Mesenchymal stem cell (in vitro differentiated cells and primary cell): ENCODE measurements around the gene TMEM207.

Experiments used
- DNase-seq: peaks from one replicate; pipeline ENCODE4 v3.0.0-alpha.2; 2013
- H2AFZ ChIP-seq: one replicate; pipeline ENCODE4 v1.6.1; 2013; ENCODE audit warnings: low read depth, mild to moderate bottlenecking, control low read depth, inconsistent platforms, low read length, moderate library complexity
- H2AK5ac ChIP-seq: 2 replicates; pipeline ENCODE4 v1.6.1; 2013; ENCODE audit warnings: low read length, moderate library complexity, mild to moderate bottlenecking, inconsistent platforms; ENCODE audit not compliant: severe bottlenecking
- H2BK120ac ChIP-seq: one replicate; pipeline ENCODE4 v1.6.1; 2013; ENCODE audit warnings: low read depth, mild to moderate bottlenecking, inconsistent platforms, low read length, moderate library complexity
- H2BK12ac ChIP-seq, 2 experiments: one replicate each; pipeline ENCODE4 v1.6.1; 2013; ENCODE audit warnings: inconsistent platforms in 2 of 2, low read length in 2 of 2, mild to moderate bottlenecking in 2 of 2, moderate library complexity in 2 of 2, control low read depth in 1 of 2
- H2BK15ac ChIP-seq: one replicate; pipeline ENCODE4 v1.6.1; 2013; ENCODE audit warnings: mild to moderate bottlenecking, low read depth, inconsistent platforms; ENCODE audit not compliant: poor library complexity, severe bottlenecking
- H2BK5ac ChIP-seq: 2 replicates; pipeline ENCODE4 v1.6.1; 2013; ENCODE audit warnings: low read depth, mild to moderate bottlenecking, low read length, control low read depth, inconsistent platforms; ENCODE audit not compliant: poor library complexity, severe bottlenecking
- H3K14ac ChIP-seq, 2 experiments: one replicate each; pipeline ENCODE4 v1.6.1; 2013; ENCODE audit warnings: inconsistent platforms in 2 of 2, low read length in 2 of 2, control low read depth in 1 of 2, mild to moderate bottlenecking in 1 of 2, moderate library complexity in 1 of 2
- H3K18ac ChIP-seq, 2 experiments: one replicate each; pipeline ENCODE4 v1.6.1; 2013; ENCODE audit warnings: inconsistent platforms in 2 of 2, low read length in 2 of 2, control low read depth in 1 of 2, low read depth in 1 of 2, mild to moderate bottlenecking in 1 of 2
- H3K23ac ChIP-seq, 2 experiments: one replicate each; pipeline ENCODE4 v1.6.1; 2013; ENCODE audit warnings: inconsistent platforms in 2 of 2, low read length in 2 of 2, mild to moderate bottlenecking in 2 of 2, moderate library complexity in 2 of 2, control low read depth in 1 of 2
- H3K27ac ChIP-seq: 2 replicates; pipeline ENCODE4 v1.5.1; 2013; ENCODE audit warnings: mild to moderate bottlenecking, moderate library complexity, low read length, control low read depth, inconsistent platforms; ENCODE audit not compliant: poor library complexity, severe bottlenecking
- H3K27me3 ChIP-seq, 2 experiments: 2 replicates each; pipeline versions ENCODE4 v1.6.1 to v1.7.0; 2013; ENCODE audit warnings: low read length in 2 of 2, mild to moderate bottlenecking in 2 of 2, moderate library complexity in 2 of 2, control low read depth in 1 of 2, inconsistent platforms in 1 of 2; ENCODE audit not compliant: control insufficient read depth in 1 of 2, insufficient read depth in 1 of 2
- H3K36me3 ChIP-seq, 2 experiments: 2 replicates each; pipeline versions ENCODE4 v1.6.1 to v1.7.0; 2013; ENCODE audit warnings: low read length in 2 of 2, control low read depth in 1 of 2, inconsistent platforms in 1 of 2, low read depth in 1 of 2, mild to moderate bottlenecking in 1 of 2; ENCODE audit not compliant: insufficient read depth in 2 of 2, control insufficient read depth in 1 of 2
- H3K4ac ChIP-seq, 2 experiments: one replicate each; pipeline ENCODE4 v1.6.1; 2013; ENCODE audit warnings: inconsistent platforms in 2 of 2, low read length in 2 of 2, mild to moderate bottlenecking in 2 of 2, moderate library complexity in 2 of 2, control low read depth in 1 of 2, low read depth in 1 of 2
- H3K4me1 ChIP-seq: 2 replicates; pipeline ENCODE4 v1.6.1; 2013; ENCODE audit warnings: low read depth, low read length, control low read depth; ENCODE audit not compliant: control insufficient read depth, insufficient read depth
- H3K4me2 ChIP-seq: 2 replicates; pipeline ENCODE4 v1.6.1; 2013; ENCODE audit warnings: low read length, mild to moderate bottlenecking, inconsistent platforms; ENCODE audit not compliant: poor library complexity, severe bottlenecking
- H3K4me3 ChIP-seq, 2 experiments: 2 replicates each; pipeline versions ENCODE4 v1.5.1 to v1.7.0; 2013; ENCODE audit warnings: low read length in 2 of 2, mild to moderate bottlenecking in 2 of 2, control low read depth in 1 of 2, low read depth in 1 of 2; ENCODE audit not compliant: insufficient read depth in 1 of 2
- H3K79me1 ChIP-seq: replicated peaks from 2 replicates; pipeline ENCODE4 v1.6.1; 2013; ENCODE audit warnings: mild to moderate bottlenecking, control low read depth, low read length, inconsistent platforms; ENCODE audit not compliant: poor library complexity, severe bottlenecking
- H3K9ac ChIP-seq: 2 replicates; pipeline ENCODE4 v1.7.0; 2013; ENCODE audit warnings: mild to moderate bottlenecking, low read length, moderate library complexity
- H3K9me3 ChIP-seq: 2 replicates; pipeline ENCODE4 v1.7.0; 2013; ENCODE audit warnings: mild to moderate bottlenecking, low read length; ENCODE audit not compliant: control insufficient read depth
- H4K8ac ChIP-seq: one replicate; pipeline ENCODE4 v1.6.1; 2013; ENCODE audit warnings: inconsistent platforms, mild to moderate bottlenecking, low read length, moderate library complexity
- H4K91ac ChIP-seq: one replicate; pipeline ENCODE4 v1.6.1; 2013; ENCODE audit warnings: mild to moderate bottlenecking, low read length, inconsistent platforms
- WGBS: methylation state at CpG from one replicate; pipeline ENCODE4 v1.1.7; 2013; ENCODE audit warnings: mixed read lengths; 5-methylcytosine and 5-hydroxymethylcytosine counted together

Gene TMEM207

DNA sequence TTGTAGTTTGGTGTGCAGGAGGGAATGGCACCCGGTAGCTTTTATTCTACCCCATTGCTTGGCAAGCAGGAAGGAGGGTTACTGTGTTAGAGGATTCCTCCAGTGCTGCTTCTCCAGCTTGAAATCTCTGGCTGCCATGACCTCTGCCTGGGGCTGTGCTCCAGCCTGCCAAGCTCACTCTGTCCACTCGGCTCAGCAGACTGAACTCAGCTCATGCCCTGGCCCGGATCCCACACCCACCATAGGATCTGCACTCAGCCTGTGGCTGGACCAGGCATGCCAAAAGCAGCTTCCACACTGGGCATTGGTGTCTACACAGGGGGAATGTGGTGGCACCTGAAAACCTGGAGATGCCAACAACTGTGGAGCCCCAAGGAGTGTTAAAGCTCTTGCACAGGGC is 35.4 kb downstream of the TMEM207 start:
- Histone ChIP-seq H3K4me3 (no peak overlapping the region), H3K27ac (no peak overlapping the region), H3K18ac (no peak overlapping the region), H2BK15ac (no peak overlapping the region), H2AK5ac (no peak overlapping the region), H3K9me3 (no peaks in the 10 kb centered on the region), H3K4me2 (no peak overlapping the region), H3K79me1 (no peaks in the 10 kb centered on the region), H3K27me3 (no peaks in the 10 kb centered on the region), H3K14ac (peak overlapping the region in 1 of 2 experiments; percentile 85), H4K8ac (no peak overlapping the region), H2BK5ac (no peak overlapping the region), H3K4ac (no peak overlapping the region), H4K91ac (peak overlapping the region; percentile 18), H3K9ac (no peak overlapping the region), H2BK120ac (no peak overlapping the region), H3K4me1 (no peaks in the 10 kb centered on the region), H2BK12ac (no peak overlapping the region), H2AFZ (no peak overlapping the region), H3K23ac (no peak overlapping the region), H3K36me3 (no peaks in the 10 kb centered on the region)
- 95% methylated on average over 3 of the region's 3 CpGs for WGBS
- DNase-seq, result no peak

DNA sequence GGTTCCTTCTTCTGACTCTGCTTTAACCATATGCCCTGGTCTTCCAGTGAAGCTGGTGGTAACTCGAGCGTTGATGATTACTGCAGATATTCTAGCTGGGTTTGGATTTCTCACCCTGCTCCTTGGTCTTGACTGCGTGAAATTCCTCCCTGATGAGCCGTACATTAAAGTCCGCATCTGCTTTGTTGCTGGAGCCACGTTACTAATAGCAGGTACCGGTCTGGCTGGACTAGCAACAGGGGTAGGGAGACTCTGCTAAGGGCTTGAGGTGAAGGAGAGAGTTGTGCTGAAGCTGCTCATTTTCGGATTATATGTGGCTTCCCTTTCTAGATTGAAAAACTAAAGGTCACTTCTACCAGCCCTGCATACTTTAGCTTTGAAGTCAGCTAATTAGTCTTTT is 45.0 kb downstream of the TMEM207 start:
- no peak overlapping the region for H2BK15ac ChIP-seq
- H3K79me1 ChIP-seq, result no peaks in the 10 kb centered on the region
- no peak overlapping the region for H2BK120ac ChIP-seq
- no peak overlapping the region for H3K9ac ChIP-seq
- no peak overlapping the region for H3K4me3 ChIP-seq
- no peak overlapping the region for H3K18ac ChIP-seq
- H4K91ac ChIP-seq, result no peak overlapping the region
- peaks cover 2% of the 10 kb centered on the region for H3K4me1 ChIP-seq
- H3K27ac ChIP-seq, result no peak overlapping the region
- H3K14ac ChIP-seq, result no peak overlapping the region
- no peak overlapping the region for H2BK12ac ChIP-seq
- H2BK5ac ChIP-seq, result no peak overlapping the region
- H2AK5ac ChIP-seq, result no peak overlapping the region
- no peak for DNase-seq
- no peak overlapping the region for H3K4ac ChIP-seq
- no peaks in the 10 kb centered on the region for H3K9me3 ChIP-seq
- H3K4me2 ChIP-seq, result peak overlapping the region; percentile 2
- H3K23ac ChIP-seq, result no peak overlapping the region
- WGBS, result 92% methylated on average over 7 of the region's 8 CpGs
- H3K27me3 ChIP-seq, result no peaks in the 10 kb centered on the region
- no peaks in the 10 kb centered on the region for H3K36me3 ChIP-seq
- H4K8ac ChIP-seq, result no peak overlapping the region
- peak overlapping the region; percentile 76 for H2AFZ ChIP-seq

DNA sequence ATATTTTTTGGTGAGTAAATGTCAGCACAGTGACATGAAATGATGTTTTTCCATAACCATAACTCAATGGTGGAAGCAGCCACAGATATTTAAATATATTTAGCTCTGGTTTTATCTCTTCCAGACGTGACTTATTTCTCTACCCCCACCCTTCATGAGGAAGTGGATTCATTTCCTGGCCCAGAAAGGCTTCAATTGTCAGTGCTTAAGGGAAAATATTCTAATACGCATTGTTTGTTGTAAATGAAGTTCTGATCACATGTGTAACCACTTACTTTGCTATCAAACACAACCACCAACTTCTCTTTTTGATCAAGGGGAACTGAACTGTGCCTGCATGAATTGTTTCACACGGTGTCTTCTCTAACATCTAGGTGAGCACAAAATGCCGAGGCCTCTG is 47.7 kb downstream of the TMEM207 start:
- Histone ChIP-seq H4K8ac (no peak overlapping the region), H3K23ac (no peak overlapping the region), H2BK12ac (no peak overlapping the region), H2BK5ac (no peak overlapping the region), H3K9me3 (no peaks in the 10 kb centered on the region), H4K91ac (no peak overlapping the region), H3K4ac (no peak overlapping the region), H3K14ac (no peak overlapping the region), H3K9ac (no peak overlapping the region), H2AFZ (no peak overlapping the region), H3K4me1 (peaks cover 2% of the 10 kb centered on the region), H3K18ac (no peak overlapping the region), H3K27me3 (no peaks in the 10 kb centered on the region), H2AK5ac (no peak overlapping the region), H2BK120ac (no peak overlapping the region), H2BK15ac (no peak overlapping the region), H3K79me1 (no peaks in the 10 kb centered on the region), H3K27ac (no peak overlapping the region), H3K36me3 (no peaks in the 10 kb centered on the region), H3K4me2 (no peak overlapping the region), H3K4me3 (no peak overlapping the region)
- WGBS, result 100% methylated on average over 3 of the region's 4 CpGs
- DNase-seq, result no peak

DNA sequence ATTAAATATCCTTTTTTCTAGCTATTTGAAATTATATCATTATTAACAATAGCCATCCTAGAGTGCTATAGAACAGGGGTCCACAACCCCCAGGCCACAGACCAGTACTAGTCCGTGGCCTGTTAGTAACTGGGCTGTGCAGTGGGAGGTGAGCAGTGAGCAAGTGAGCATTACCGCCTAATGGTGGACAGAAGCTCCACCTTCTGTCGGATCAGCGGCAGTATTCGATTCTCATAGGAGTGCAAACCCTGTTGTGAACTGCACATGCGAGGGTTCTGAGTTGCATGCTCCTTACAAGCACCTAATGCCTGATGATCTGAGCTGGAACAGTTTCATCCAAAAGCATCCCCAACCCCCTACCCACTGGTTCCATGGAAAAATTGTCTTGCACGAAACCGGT is 50.0 kb downstream of the TMEM207 start:
- Histone ChIP-seq H2BK120ac (no peak overlapping the region), H4K91ac (no peak overlapping the region), H3K36me3 (no peaks in the 10 kb centered on the region), H3K79me1 (no peaks in the 10 kb centered on the region), H3K4me3 (no peak overlapping the region), H3K4me1 (peaks cover 1% of the 10 kb centered on the region), H3K4ac (no peak overlapping the region), H3K9ac (no peak overlapping the region), H3K9me3 (no peaks in the 10 kb centered on the region), H3K14ac (no peak overlapping the region), H4K8ac (no peak overlapping the region), H3K18ac (no peak overlapping the region), H2AFZ (no peak overlapping the region), H3K4me2 (no peak overlapping the region), H3K23ac (no peak overlapping the region), H2BK5ac (no peak overlapping the region), H3K27ac (no peak overlapping the region), H2BK15ac (no peak overlapping the region), H2BK12ac (no peak overlapping the region), H2AK5ac (no peak overlapping the region), H3K27me3 (no peaks in the 10 kb centered on the region)
- no peak for DNase-seq
- 93% methylated on average over 8 of the region's 8 CpGs for WGBS
